GM21390 (cell line): ENCODE data around the gene DCC.

Source experiments
- ATAC-seq: cut with Tn5 transposase; IDR thresholded peaks from one replicate; pipeline ENCODE4 v1.9.1; 2021; ENCODE audit not compliant: unreplicated experiment

DCC gene

GRCh38 chr18:52339891-52340371 is at the start of gene DCC:
TSS of gene DCC (plus strand) at chr18:52340197. CDS start at chr18:52340788, 591 bp downstream.
- no peak for ATAC-seq

GRCh38 chr18:52310651-52311050 is 29.3 kb upstream of the DCC start:
- ATAC-seq, result no peak

- ATAC-seq, result no peak
Measured at GRCh38 chr18:52311331-52311730, 28.7 kb upstream of the DCC start.

- ATAC-seq, result no peak
Measured at GRCh38 chr18:52312346-52312745, 27.7 kb upstream of the DCC start.

- no peak for ATAC-seq
Measured at GRCh38 chr18:52313213-52313612, 26.8 kb upstream of the DCC start.

GRCh38 chr18:52319424-52319983 is 20.5 kb upstream of the DCC start:
- ATAC-seq, result no peak

- no peak for ATAC-seq
Measured at GRCh38 chr18:52322307-52322706, 17.7 kb upstream of the DCC start.

GRCh38 chr18:52323802-52324201 is 16.2 kb upstream of the DCC start:
- ATAC-seq, result no peak

GRCh38 chr18:52325997-52326396 is 14.0 kb upstream of the DCC start:
- ATAC-seq, result no peak

GRCh38 chr18:52333860-52334259 is 6.1 kb upstream of the DCC start:
- no peak for ATAC-seq

GRCh38 chr18:52334307-52334706 is 5.7 kb upstream of the DCC start:
- no peak for ATAC-seq

GRCh38 chr18:52334896-52335295 is 5.1 kb upstream of the DCC start:
- ATAC-seq, result no peak

- no peak for ATAC-seq
Measured at GRCh38 chr18:52337276-52337675, 2.7 kb upstream of the DCC start.

- no peak for ATAC-seq
Measured at GRCh38 chr18:52340406-52341102, 557 bp downstream of the DCC start.

GRCh38 chr18:52341103-52341432 is 1.1 kb downstream of the DCC start:
- ATAC-seq, result no peak

GRCh38 chr18:52341608-52342381 is 1.8 kb downstream of the DCC start:
- no peak for ATAC-seq

GRCh38 chr18:52342456-52342855 is 2.5 kb downstream of the DCC start:
- ATAC-seq, result no peak

- no peak for ATAC-seq
Measured at GRCh38 chr18:52343138-52343537, 3.1 kb downstream of the DCC start.

GRCh38 chr18:52343731-52344340 is 3.8 kb downstream of the DCC start:
- no peak for ATAC-seq

- ATAC-seq, result no peak
Measured at GRCh38 chr18:52344881-52345280, 4.9 kb downstream of the DCC start.

- ATAC-seq, result no peak
Measured at GRCh38 chr18:52345428-52345827, 5.4 kb downstream of the DCC start.

GRCh38 chr18:52348209-52348608 is 8.2 kb downstream of the DCC start:
- ATAC-seq, result no peak
